Omental fat pad (tissue), 4 donors: ENCODE results near the gene HMGCLL1. TPM values are rescaled to one million over a fixed set of nuclear protein-coding genes. Genes with fewer than 3 reads are reported as not detected.

ENCODE experiments used
- ATAC-seq: fragments of 150-250 bp; one replicate; pipeline ENCODE4 v1.9.1; 2016; ENCODE audit warnings: mild to moderate bottlenecking, moderate library complexity; ENCODE audit not compliant: low FRiP score
- DNase-seq: peaks from one replicate; pipeline ENCODE4 v3.0.0-alpha.2; 2019; ENCODE audit warnings: low spot score
- CTCF ChIP-seq, 3 donors: fragments of 450-650 bp; IDR thresholded peaks; one replicate each; pipeline ENCODE4 v1.5.1; 2016 to 2017; ENCODE audit warnings: antibody characterized with exemption in 3 of 3, mild to moderate bottlenecking in 3 of 3, moderate library complexity in 2 of 3
- total RNA-seq, 4 donors: library from RNA; depleted of rRNA; stranded (reverse); fragments of >200 nt; gene quantifications; one replicate each; pipeline ENCODE4 v1.1.0, GENCODE V29; 2016

The HMGCLL1 gene
- total RNA-seq, 4 donors from 2014 or later, result 0.82 to 4.1 (median 1.2) TPM

- DNase-seq, result no peak
- no peak for TF ChIP-seq CTCF (IDR thresholded peaks at IDR 0.05)
- ATAC-seq, result no peak
These were observed 62.3 kb downstream of the HMGCLL1 start for GRCh38 chr6:55516736-55517135.

- DNase-seq (no peak), ATAC-seq (no peak)
- no peak for TF ChIP-seq CTCF (IDR thresholded peaks at IDR 0.05)
These were observed 66.1 kb downstream of the HMGCLL1 start for GRCh38 chr6:55512904-55513303.

- no peak for DNase-seq
- ATAC-seq, result no peak
- no peak for TF ChIP-seq CTCF (IDR thresholded peaks at IDR 0.05)
These were observed 67.7 kb downstream of the HMGCLL1 start for GRCh38 chr6:55511122-55511800.

GRCh38 chr6:55499591-55499990, 79.4 kb downstream of the HMGCLL1 start:
- no peak for ATAC-seq
- TF ChIP-seq CTCF (IDR thresholded peaks at IDR 0.05), result no peak
- no peak for DNase-seq

- no peak for DNase-seq
- ATAC-seq, result no peak
- TF ChIP-seq CTCF (IDR thresholded peaks at IDR 0.05), result no peak
These were observed 81.3 kb downstream of the HMGCLL1 start for GRCh38 chr6:55497694-55498093.

- TF ChIP-seq CTCF (IDR thresholded peaks at IDR 0.05), result no peak
- ATAC-seq (no peak), DNase-seq (no peak)
These were observed 82.8 kb downstream of the HMGCLL1 start for GRCh38 chr6:55496201-55496600.

GRCh38 chr6:55495277-55495676, 83.7 kb downstream of the HMGCLL1 start:
- ATAC-seq (no peak), DNase-seq (no peak)
- TF ChIP-seq CTCF (IDR thresholded peaks at IDR 0.05), result no peak
